HG03025 (cell line): ENCODE data around the gene TANK.

Experiments used
- ATAC-seq: cut with Tn5 transposase; IDR thresholded peaks from one replicate; pipeline ENCODE4 v1.9.1; 2021; ENCODE audit warnings: mild to moderate bottlenecking, moderate library complexity; ENCODE audit not compliant: unreplicated experiment, low FRiP score

TANK gene

GRCh38 chr2:161219211-161219610 is 59.0 kb downstream of the TANK start:
- ATAC-seq = no peak

DNA sequence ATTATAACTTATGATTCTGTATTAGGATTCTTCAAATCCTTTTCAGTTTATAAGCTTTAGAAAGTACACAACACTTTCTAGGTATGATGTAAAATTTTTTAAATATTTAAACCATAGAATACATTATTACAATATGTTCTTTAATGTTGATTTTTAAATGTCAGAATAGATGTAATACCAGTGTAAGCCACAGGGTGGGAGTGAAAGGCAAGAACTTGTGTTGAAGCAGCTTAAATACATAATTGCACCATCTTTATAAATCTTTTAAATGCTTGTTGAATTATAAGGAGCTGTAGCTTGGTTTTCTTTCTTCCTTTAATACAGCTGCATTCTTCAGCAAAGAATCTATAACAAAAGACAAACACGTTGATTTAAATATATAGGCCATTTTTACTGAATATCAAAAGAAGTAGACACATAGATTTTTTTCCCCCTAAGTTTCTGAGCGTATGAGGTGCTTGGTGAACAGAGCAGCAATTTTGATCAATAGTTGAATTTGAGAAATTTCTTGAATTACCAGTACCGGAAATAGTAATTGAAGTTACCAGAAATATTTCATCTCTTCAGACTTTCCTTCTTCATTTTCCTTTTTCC is 63.0 kb downstream of the TANK start:
- no peak for ATAC-seq

DNA sequence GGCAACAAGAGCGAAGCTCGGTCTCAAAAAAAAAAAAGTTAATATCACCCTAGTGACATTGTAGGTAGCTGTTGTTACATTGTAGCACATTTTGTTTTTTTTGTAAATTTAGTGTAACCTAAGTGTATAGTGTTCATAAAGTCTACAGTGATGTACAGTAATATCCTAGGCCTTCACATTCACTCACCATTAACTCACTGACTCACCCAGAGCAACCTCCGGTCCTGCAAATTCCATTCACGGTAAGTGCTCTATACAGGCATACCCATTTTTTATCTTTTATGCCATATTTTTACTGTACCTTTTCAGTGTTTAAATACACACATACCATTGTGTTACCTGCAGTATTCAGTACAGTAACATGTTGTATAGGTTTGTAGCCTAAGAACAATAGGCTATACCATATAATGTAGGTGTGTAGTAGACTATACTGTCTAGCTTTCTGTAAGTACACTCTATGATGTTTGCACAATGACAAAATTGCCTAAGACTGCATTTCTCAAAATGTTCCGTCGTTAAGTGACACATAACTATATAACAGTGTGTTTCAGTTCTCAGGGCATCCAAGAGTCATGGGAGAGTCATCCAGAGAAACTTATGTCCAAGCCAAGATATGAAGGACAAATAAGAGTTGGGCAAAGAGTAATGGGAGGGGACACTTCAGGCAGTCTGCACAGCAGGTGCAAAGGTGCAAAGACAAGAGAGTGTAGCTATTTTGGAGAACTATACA is 68.4 kb downstream of the TANK start:
- ATAC-seq = no peak

DNA sequence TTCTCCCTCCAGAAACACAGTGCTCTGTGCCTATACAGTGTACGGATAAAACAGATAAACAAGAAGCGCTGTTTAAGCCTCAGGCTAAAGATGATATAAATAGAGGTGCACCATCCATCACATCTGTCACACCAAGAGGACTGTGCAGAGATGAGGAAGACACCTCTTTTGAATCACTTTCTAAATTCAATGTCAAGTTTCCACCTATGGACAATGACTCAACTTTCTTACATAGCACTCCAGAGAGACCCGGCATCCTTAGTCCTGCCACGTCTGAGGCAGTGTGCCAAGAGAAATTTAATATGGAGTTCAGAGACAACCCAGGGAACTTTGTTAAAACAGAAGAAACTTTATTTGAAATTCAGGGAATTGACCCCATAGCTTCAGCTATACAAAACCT is 70.7 kb downstream of the TANK start:
- ATAC-seq = no peak

DNA sequence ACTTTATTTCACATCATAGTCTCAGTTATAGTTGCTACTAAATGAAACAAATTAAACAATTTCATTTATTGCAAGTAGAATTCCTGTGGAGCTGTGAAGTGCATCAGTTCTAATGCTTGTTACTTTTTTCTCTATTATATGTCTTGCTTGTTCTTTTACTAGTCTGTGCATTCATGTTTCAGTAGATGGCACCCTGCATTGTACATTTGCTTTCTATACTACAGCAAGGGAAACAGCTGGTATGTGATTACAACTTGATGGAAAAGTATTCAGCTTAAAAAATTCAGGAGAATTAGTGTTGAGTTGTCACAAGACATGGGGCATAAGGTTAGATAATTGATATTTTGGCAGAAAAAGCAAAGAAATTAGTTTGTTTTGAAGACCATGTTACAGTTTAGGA is 72.3 kb downstream of the TANK start:
- ATAC-seq = no peak

DNA sequence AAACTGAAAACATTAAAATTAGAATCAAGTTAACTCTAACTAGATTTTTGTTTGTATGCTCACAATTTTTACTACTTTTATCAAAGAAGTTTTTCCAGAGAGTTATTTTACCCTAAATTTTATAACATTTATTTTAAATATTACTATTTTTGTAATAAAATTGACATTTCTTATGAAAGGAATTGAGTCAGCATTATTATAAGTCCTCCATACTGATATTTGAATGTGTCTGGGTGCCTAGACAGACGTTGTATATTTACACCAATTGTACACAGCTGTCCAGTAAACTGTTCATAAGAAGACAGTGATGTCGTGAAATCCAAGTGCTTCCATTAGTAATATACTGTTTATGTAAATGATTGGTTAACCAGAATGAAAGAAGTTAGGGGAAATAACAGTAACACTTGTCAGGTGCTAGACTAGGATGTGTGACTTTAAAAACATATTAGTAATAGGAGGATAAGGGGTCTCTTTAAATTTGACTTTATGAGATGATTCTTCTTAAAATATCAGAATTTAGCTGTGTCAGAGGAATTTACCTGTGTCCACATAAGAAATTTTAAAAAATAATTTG is 73.7 kb downstream of the TANK start:
- ATAC-seq = no peak

GRCh38 chr2:161234627-161235026 is 74.4 kb downstream of the TANK start:
- no peak for ATAC-seq

- peak; percentile 61 for ATAC-seq
Observed at GRCh38 chr2:161237392-161238264, 77.4 kb downstream of the TANK start.

GRCh38 chr2:161238265-161238559 is 78.0 kb downstream of the TANK start:
- no peak for ATAC-seq

DNA sequence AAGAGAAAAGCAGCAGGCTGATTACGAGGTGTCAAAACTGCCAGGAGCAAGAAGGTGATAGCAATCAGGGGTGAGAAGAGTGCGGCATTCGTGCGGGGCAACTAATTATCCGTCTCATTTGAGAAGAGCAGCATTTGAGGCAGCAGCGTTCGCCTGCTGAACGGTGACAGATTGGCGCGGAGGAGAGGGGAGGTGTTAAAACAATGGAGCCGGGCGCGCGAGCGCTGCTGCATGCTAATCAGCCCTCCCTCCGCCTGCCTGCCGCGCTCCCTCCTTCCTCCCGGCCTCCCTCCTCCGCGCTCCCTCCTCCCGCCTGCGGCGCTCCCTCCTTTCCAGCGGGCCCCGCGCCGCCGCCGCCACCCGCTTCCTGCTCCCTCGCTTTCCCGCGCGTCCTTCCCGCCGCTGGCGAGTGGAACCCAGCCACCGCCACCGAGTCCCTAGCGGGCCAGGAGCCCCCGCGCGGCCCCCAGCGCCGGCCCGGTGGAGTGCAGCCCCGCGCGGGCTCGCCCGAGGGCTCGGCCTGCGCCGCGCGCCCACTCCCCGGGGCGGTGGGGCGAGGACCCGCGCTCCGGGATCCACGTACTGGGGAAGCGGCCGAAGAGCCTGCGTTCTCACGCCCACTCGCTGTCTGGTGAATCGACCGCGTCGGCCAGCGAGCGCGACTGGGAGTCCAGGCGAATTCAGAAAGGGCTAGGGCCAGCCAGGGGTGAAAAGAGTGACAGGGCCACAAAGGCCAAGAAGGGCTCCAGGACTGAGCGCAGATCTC is 78.5 kb downstream of the TANK start:
- peak; percentile 47 for ATAC-seq

- ATAC-seq = no peak
Observed at GRCh38 chr2:161239326-161240109, 79.3 kb downstream of the TANK start.

GRCh38 chr2:161241894-161242293 is 81.7 kb downstream of the TANK start:
- no peak for ATAC-seq

DNA sequence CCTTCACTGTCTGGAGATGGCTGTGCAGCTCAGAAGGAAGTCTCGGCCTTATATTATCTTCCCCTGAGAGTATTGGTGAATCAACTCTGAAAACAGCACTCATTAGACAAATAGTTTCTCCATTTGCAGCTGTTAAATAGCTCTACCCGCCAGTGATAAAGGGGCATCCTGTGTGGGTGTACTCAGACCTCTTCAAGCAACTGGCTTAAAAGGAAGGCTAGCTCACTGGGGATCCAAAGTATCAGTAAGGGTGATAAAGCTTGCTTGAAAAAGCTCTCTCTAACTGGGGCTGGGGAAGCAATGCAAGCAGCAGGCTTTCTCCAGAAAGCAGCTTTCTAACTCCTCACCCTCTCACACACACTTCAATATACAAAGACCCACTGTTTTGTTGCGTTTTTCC is 83.1 kb downstream of the TANK start:
- no peak for ATAC-seq

- no peak for ATAC-seq
Observed at GRCh38 chr2:161243905-161244304, 83.7 kb downstream of the TANK start.

GRCh38 chr2:161244387-161245260 is 84.4 kb downstream of the TANK start:
- peak; percentile 93 for ATAC-seq

GRCh38 chr2:161245261-161245553 is 85.0 kb downstream of the TANK start:
- ATAC-seq = no peak

GRCh38 chr2:161245671-161246070 is 85.4 kb downstream of the TANK start:
- no peak for ATAC-seq

- no peak for ATAC-seq
Observed at GRCh38 chr2:161246281-161246680, 86.1 kb downstream of the TANK start.

DNA sequence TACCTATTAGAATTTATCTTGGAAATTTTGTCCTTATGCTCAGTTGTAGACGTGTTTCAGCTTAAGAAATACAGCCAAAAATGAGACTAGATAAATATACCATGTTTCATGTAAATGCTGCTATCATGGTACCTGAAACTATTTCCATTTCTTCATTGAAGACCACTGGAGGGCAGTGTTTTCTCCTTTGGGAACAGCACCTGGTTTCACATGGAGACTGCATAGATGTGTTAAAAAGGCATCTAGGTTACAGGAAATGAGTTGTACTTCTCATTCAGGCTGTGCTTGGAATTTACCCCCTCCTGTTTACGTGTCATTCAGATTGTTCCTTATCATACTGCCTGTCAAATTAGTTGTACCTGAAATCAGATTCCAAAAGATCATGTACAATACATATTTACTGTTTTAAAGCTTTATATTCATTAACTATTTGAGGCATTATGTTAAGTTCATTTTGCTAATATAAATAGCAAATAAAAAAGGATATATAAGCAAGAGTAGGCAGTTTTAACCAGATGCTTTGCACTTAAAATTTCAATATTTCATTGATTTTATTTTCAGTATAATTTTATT is 90.7 kb downstream of the TANK start:
- ATAC-seq = no peak
